ENCODE measurements around the gene FOXD3.
"Not testable (repeated sequence)": the region's sequence is repeated elsewhere in the genome, so short reads cannot be mapped to it uniquely, and the experiment has no call there.

Gene FOXD3

GRCh38 chr1:63356234-63356633 is 33.9 kb downstream of the FOXD3 start:
- in situ Hi-C loops (cut with MboI; ENCODE audit: low sequenced_read_pairs), result not testable (repeated sequence)

GRCh38 chr1:63359561-63359960 is 37.2 kb downstream of the FOXD3 start:
- in situ Hi-C loops (cut with MboI; ENCODE audit: low sequenced_read_pairs), result no loop called here

- in situ Hi-C loops (cut with MboI; ENCODE audit: low sequenced_read_pairs), result no loop called here
Measured at GRCh38 chr1:63362073-63362472, 39.7 kb downstream of the FOXD3 start.

GRCh38 chr1:63362578-63362977 is 40.2 kb downstream of the FOXD3 start:
- in situ Hi-C loops (cut with MboI; ENCODE audit: low sequenced_read_pairs), result no loop called here

GRCh38 chr1:63363014-63363413 is 40.6 kb downstream of the FOXD3 start:
- in situ Hi-C loops (cut with MboI; ENCODE audit: low sequenced_read_pairs), result no loop called here

GRCh38 chr1:63366908-63367214 is 44.5 kb downstream of the FOXD3 start:
- in situ Hi-C loops (cut with MboI; ENCODE audit: low sequenced_read_pairs), result no loop called here

DNA sequence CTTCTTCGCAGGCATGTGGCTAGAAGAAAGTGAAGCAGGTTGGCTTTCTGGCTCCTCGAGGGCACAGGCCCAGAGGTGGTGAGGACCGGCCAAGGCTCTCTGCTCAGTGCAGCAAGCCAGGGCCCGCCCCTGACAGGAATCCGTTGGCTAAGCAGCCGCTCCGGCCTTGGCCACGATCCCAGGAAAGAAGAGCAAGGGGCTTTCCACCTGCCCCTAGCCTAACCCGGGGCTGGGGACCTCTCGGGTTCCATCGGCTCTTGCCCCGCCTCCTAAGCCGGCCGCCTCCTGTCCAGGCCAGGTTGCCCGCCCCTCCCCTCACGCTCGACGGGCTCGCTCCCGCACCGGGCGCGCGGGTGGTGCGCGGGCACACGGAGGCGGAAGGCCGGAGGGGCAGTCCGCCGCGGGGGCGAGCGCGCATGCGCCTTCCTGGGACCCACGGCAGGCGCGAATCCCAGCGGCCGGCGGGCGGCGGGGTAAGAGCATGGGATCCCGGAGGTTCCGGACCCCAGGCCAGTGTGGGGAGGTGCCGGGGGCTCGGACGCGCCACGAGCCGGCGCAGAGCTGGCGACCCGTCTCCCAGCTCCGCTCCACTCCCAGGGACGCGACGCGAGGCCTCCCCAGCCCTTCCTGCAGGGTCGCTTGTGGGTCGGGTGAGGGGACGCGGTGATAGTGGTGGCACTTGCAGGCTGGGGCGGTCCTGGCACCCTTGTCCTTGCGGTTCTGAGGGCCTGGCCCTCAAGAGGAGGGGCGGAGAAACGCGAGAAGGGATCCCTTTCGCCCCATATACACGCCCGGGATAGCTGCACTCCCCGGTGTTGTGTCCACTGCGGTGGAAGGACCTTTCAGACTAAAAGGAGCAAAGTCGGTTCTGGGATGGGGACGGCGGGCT is 45.1 kb downstream of the FOXD3 start, which contains the start of gene ALG6:
Gene ALG6, plus strand, starts transcription at position 413 of the 889 bp plus-strand sequence. CDS start 3,351 bp downstream, outside the sequence.
- in situ Hi-C loops (cut with MboI; ENCODE audit: low sequenced_read_pairs), result no loop called here

- in situ Hi-C loops (cut with MboI; ENCODE audit: low sequenced_read_pairs), result no loop called here
Measured at GRCh38 chr1:63368131-63368530, 45.8 kb downstream of the FOXD3 start.
